ENCODE measurements around the gene VAC14. TPM values are rescaled to one million over a fixed set of nuclear protein-coding genes. Genes with fewer than 3 reads are reported as not detected.

The VAC14 gene
- total RNA-seq, 4 donors from 2014 or later: 23.5 to 44.1 (median 29.8) TPM

DNA sequence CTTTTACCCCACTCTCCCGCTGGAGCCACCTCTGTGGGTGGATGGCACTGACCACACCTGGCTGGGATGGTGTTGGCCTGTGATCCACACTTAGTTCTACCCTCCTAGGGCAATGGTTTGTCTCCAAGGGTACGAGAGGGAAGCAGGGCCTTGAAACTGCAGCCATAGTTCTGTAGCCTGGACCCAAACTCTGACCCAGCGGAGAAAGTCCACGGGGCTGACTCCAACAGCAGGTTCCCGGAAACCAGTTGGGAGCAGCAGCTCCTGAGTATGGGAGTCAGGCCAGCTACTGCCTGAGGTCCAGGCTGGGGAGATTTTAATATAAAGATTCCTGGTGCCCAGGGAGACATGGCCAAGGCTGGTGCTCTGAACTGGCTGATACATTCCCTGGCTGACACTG is 91.5 kb downstream of the VAC14 start:
- H3K9me3 ChIP-seq: no peaks in the 10 kb centered on the region
- no peak for ATAC-seq
- no peaks in the 10 kb centered on the region for H3K27me3 ChIP-seq
- no peaks in the 10 kb centered on the region for H3K36me3 ChIP-seq
- H3K27ac ChIP-seq: peak overlapping the region in 3 of 4 donors; percentile 44 to 98 (median 97)
- TF ChIP-seq EP300 (IDR thresholded peaks at IDR 0.05) (no peak), POLR2AphosphoS5 (IDR thresholded peaks at IDR 0.05) (no peak), POLR2A (IDR thresholded peaks at IDR 0.05) (no peak)
- TF ChIP-seq, protein P1, sequence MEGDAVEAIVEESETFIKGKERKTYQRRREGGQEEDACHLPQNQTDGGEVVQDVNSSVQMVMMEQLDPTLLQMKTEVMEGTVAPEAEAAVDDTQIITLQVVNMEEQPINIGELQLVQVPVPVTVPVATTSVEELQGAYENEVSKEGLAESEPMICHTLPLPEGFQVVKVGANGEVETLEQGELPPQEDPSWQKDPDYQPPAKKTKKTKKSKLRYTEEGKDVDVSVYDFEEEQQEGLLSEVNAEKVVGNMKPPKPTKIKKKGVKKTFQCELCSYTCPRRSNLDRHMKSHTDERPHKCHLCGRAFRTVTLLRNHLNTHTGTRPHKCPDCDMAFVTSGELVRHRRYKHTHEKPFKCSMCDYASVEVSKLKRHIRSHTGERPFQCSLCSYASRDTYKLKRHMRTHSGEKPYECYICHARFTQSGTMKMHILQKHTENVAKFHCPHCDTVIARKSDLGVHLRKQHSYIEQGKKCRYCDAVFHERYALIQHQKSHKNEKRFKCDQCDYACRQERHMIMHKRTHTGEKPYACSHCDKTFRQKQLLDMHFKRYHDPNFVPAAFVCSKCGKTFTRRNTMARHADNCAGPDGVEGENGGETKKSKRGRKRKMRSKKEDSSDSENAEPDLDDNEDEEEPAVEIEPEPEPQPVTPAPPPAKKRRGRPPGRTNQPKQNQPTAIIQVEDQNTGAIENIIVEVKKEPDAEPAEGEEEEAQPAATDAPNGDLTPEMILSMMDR (IDR thresholded peaks at IDR 0.05): no peak
- no CpG with 5 or more reads among the region's 5 CpGs for WGBS, 2 donors (ENCODE audit: low coverage in 1 of 2)
- peaks cover 1 to 100% (median 35%) of the 10 kb centered on the region in 3 donors for H3K4me1 ChIP-seq
- no peak overlapping the region for H3K4me3 ChIP-seq

DNA sequence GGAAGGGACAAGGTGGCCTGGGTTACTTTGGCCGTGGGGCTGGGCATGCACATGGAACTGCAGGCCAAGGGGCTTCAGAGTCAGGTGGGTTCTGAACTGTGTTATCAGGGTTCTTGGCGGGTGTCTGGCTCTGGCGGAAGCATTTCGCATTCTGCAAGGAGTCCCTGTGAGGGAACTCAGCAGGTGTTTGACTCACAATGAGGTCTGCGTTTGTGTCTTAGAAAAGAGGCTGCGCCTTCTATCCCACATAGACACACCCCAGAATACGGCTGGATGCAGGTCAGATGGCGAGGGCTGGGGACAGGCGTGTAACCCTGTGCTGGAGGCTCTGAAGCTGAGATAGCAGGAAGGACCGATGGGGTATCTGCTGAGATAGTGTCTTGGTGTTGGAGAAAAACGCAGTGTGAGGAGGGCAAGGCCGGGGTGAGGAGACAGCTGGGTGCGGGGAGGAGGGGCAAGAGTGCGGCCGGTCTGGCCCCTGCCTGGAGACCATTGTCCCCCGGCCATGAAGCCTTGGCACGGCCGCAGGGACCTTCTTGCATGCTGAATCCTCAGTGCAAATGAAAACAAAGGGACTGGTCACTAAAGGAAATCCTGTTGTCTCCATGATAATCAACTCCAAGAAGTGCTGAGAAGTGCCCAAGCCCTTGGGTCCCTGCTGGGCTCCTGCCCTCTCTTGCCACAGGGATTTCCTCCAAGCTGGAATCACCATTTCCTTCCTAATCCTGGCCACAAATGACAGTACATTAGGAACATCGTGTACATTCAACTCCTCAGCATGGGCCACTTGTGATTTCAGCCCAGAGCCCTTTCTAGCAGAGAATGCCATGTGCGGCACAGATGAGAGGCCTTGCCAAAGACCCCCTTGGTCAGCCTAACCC is 92.4 kb downstream of the VAC14 start:
- Histone ChIP-seq H3K4me1 (peaks cover 0 to 100% (median 39%) of the 10 kb centered on the region in 3 donors), H3K36me3 (no peaks in the 10 kb centered on the region), H3K27ac (peak overlapping the region in 3 of 4 donors; percentile 44 to 98 (median 97)), H3K9me3 (no peaks in the 10 kb centered on the region), H3K4me3 (no peak overlapping the region), H3K27me3 (no peaks in the 10 kb centered on the region)
- ATAC-seq: no peak
- TF ChIP-seq EP300 (IDR thresholded peaks at IDR 0.05) (no peak), POLR2A (IDR thresholded peaks at IDR 0.05) (no peak), POLR2AphosphoS5 (IDR thresholded peaks at IDR 0.05) (no peak)
- TF ChIP-seq, protein P1 (IDR thresholded peaks at IDR 0.05): no peak
- 70% methylated on average over 14 of the region's 20 CpGs; no CpG with 5 or more reads in 1 of the 2 donors for WGBS, 2 donors (ENCODE audit: low coverage in 1 of 2)

DNA sequence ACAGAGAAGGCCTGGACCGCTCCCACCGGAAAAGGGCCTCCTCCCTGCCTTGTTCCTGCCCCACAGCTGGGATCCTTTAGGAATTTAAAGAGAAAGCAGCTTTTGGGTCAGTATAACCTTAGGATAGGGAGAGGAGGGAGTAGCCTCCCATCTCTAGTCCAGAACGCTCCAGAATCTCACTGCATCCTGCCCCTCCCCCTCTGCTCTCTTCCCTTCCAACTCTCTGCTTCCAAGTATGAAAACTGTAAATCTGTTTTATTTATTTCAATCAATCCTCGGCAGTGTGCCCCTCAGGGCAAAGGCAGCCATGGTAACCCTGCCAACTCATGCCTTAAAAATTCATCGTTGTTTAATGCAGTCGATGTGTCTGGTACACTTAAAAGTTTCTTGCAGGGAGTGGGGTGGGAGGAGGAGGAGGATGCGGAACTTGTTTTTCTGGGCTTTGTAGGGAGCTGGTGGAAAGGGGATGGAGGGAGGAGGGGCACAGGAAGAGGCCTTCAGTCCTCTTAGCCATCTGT is 94.0 kb downstream of the VAC14 start:
- Histone ChIP-seq H3K27me3 (no peaks in the 10 kb centered on the region), H3K27ac (peak overlapping the region; percentile 52 to 98 (median 96)), H3K4me3 (no peak overlapping the region), H3K36me3 (no peaks in the 10 kb centered on the region), H3K9me3 (no peaks in the 10 kb centered on the region), H3K4me1 (peaks cover 5 to 100% (median 42%) of the 10 kb centered on the region in 3 donors)
- ATAC-seq: peak; percentile 38
- 10 to 12% methylated on average over 4 to 7 of the region's 7 CpGs for whole genome bisulfite sequencing, 2 donors (ENCODE audit: low coverage in 1 of 2)
- no peak for TF ChIP-seq POLR2A (IDR thresholded peaks at IDR 0.05)
- peak; percentile 78 for TF ChIP-seq POLR2AphosphoS5 (IDR thresholded peaks at IDR 0.05)
- TF ChIP-seq EP300 (IDR thresholded peaks at IDR 0.05): no peak

DNA sequence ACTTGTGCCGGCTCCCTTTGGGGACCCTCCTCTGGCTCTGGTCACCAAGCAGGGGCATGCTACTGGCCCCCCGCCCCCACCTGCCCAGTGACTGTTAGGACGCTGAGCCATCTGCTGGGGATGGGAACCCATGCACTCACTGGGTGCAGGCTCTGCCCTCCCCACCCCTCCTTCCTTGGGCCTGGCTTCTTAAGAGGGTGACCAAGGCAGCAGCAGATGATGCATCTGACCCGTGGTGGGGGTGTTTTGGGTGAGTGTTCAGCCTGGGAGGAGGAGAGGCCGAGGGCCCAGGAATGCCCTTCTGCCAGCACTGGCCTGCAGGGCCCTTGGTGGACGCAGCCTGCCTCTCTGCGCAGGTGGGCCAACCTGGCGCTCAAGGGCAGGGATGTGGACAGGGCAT is 95.9 kb downstream of the VAC14 start:
- Histone ChIP-seq H3K27ac (peak overlapping the region; percentile 69 to 98 (median 96)), H3K27me3 (no peaks in the 10 kb centered on the region), H3K9me3 (no peaks in the 10 kb centered on the region), H3K4me3 (no peak overlapping the region), H3K4me1 (peaks cover 12 to 100% (median 62%) of the 10 kb centered on the region in 3 donors), H3K36me3 (no peaks in the 10 kb centered on the region)
- TF ChIP-seq EP300 (IDR thresholded peaks at IDR 0.05) (no peak), POLR2AphosphoS5 (IDR thresholded peaks at IDR 0.05) (no peak), POLR2A (IDR thresholded peaks at IDR 0.05) (no peak)
- TF ChIP-seq, protein P1 (IDR thresholded peaks at IDR 0.05): no peak
- WGBS, 2 donors (ENCODE audit: low coverage in 1 of 2): no CpG with 5 or more reads among the region's 8 CpGs
- no peak for ATAC-seq

DNA sequence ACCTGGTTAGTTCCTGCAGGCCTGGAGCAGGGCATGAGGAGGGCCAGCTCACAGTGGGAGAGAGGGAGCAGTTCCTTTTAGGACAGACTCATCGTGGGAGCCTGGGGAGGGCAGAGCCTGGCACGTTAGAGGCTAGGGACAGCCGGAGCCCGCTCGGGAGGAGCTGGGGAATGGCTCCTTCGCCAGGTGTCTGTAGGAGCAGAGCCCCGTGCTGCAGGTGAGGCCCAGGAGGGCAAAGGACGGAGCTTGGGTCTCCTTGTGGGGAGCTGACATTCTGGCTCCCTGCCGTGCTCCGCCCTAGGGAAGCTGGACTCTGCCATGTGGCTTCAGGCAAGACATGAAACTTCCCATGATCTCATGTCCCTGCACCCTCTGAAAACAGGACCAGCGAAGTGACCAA is 96.4 kb downstream of the VAC14 start:
- H3K27ac ChIP-seq: peak overlapping the region; percentile 69 to 98 (median 96)

More for the DNA sequence above, 96.4 kb downstream of the VAC14 start:
- no peaks in the 10 kb centered on the region for H3K36me3 ChIP-seq
- no peak for ATAC-seq
- 50 to 80% methylated on average over 1 of the region's 11 CpGs for WGBS, 2 donors (ENCODE audit: low coverage in 1 of 2)
- no peak for TF ChIP-seq POLR2AphosphoS5 (IDR thresholded peaks at IDR 0.05)
- TF ChIP-seq POLR2A (IDR thresholded peaks at IDR 0.05): no peak
- TF ChIP-seq, protein P1 (IDR thresholded peaks at IDR 0.05): no peak
- TF ChIP-seq EP300 (IDR thresholded peaks at IDR 0.05): no peak
- H3K4me1 ChIP-seq: peaks cover 12 to 100% (median 63%) of the 10 kb centered on the region in 3 donors
- no peak overlapping the region for H3K4me3 ChIP-seq
- H3K27me3 ChIP-seq: no peaks in the 10 kb centered on the region
- H3K9me3 ChIP-seq: no peaks in the 10 kb centered on the region
